Left lung (tissue), 10 donors: ENCODE measurements around the gene LAMA2. TPM values are rescaled to one million over a fixed set of nuclear protein-coding genes. Genes with fewer than 3 reads are reported as not detected.

Source experiments
- ATAC-seq: fragments of 200-7000 bp; cut with Tn5 transposase; one replicate; pipeline ENCODE4 v1.9.1; 2020; ENCODE audit warnings: moderate library complexity
- DNase-seq, 4 donors: peaks; one replicate each; pipeline ENCODE4 v3.0.0-alpha.2; 2013 to 2020
- H3K27ac ChIP-seq, 2 donors: fragments of 200-600 bp; sonication (generic) in 1 of 2; one replicate each; pipeline versions ENCODE4 v1.5.0 to v1.8.0; 2020 to 2021
- H3K27me3 ChIP-seq, 2 donors: fragments of 200-600 bp; sonication (generic) in 1 of 2; one replicate each; pipeline versions ENCODE4 v1.5.0 to v1.8.0; 2020 to 2021
- H3K36me3 ChIP-seq, 2 donors: fragments of 200-600 bp; sonication (generic) in 1 of 2; one replicate each; pipeline versions ENCODE4 v1.5.0 to v1.8.0; 2020 to 2021
- H3K4me1 ChIP-seq, 2 donors: fragments of 200-600 bp; one replicate each; pipeline ENCODE4 v1.8.0; 2021
- H3K4me3 ChIP-seq, 2 donors: fragments of 200-600 bp; sonication (generic) in 1 of 2; one replicate each; pipeline versions ENCODE4 v1.5.0 to v1.8.0; 2020 to 2021; ENCODE audit warnings: mild to moderate bottlenecking in 1 of 2
- H3K9me3 ChIP-seq, 2 donors: fragments of 200-600 bp; sonication (generic) in 1 of 2; one replicate each; pipeline versions ENCODE4 v1.5.0 to v1.8.0; 2020 to 2021
- CTCF ChIP-seq, 2 donors: fragments of 200-600 bp; sonication (generic) in 1 of 2; IDR thresholded peaks; one replicate each; pipeline versions ENCODE4 v1.5.0 to v1.8.0; 2021; ENCODE audit warnings: antibody characterized with exemption in 2 of 2
- intact Hi-C, 2 donors: fragments of 100-400 bp; cut with DNase I; formaldehyde crosslinking; loops; one replicate each; pipeline versions ENCODE4 v1.11.2 to v1.14.2; 2022
- polyA plus RNA-seq, 6 donors: library from polyadenylated mRNA; unstranded; fragments of 120-200 nt; gene quantifications; one replicate each; pipeline ENCODE4 v1.2.1, GENCODE V29; 2013; ENCODE audit not compliant: insufficient read length in 6 of 6
- total RNA-seq, 2 donors: library from RNA; stranded (reverse); fragmentation: NEBNext Ultra II Directional; extraction: Animal tissue kit (Norgen Biotek cat#: 25700); gene quantifications; one replicate each; pipeline ENCODE4 v1.2.1, GENCODE V29; 2021
- donor health status: DM: no; HTN: yes; CAD: no.
- donor health status: DM: no; HTN: no; CAD: no.

LAMA2 gene
- total and polyA plus RNA-seq, 8 donors = 32.7 to 91.7 (median 64.7) TPM

- Histone ChIP-seq H3K9me3 (no peaks in the 10 kb centered on the region), H3K4me1 (no peaks in the 10 kb centered on the region), H3K27me3 (no peaks in the 10 kb centered on the region), H3K36me3 (no peaks in the 10 kb centered on the region), H3K27ac (no peak overlapping the region), H3K4me3 (no peak overlapping the region)
- DNase-seq (no peak), ATAC-seq (no peak)
- no peak for TF ChIP-seq CTCF (IDR thresholded peaks at IDR 0.05)
- intact Hi-C loops = no loop called here
Measured at GRCh38 chr6:129200151-129200550, 317.2 kb downstream of the LAMA2 start.

- intact Hi-C loops = no loop called here
- no peak overlapping the region for H3K4me3 ChIP-seq
- DNase-seq = no peak
- no peak overlapping the region for H3K27ac ChIP-seq
- no peaks in the 10 kb centered on the region for H3K9me3 ChIP-seq
- no peaks in the 10 kb centered on the region for H3K27me3 ChIP-seq
- no peak for TF ChIP-seq CTCF (IDR thresholded peaks at IDR 0.05)
- no peak for ATAC-seq
- no peaks in the 10 kb centered on the region for H3K36me3 ChIP-seq
- H3K4me1 ChIP-seq = no peaks in the 10 kb centered on the region
Measured at GRCh38 chr6:129203190-129203900, 320.4 kb downstream of the LAMA2 start.

GRCh38 chr6:129206821-129207220 is 323.9 kb downstream of the LAMA2 start:
- intact Hi-C loops = no loop called here
- Histone ChIP-seq H3K36me3 (no peaks in the 10 kb centered on the region), H3K27me3 (no peaks in the 10 kb centered on the region), H3K9me3 (no peaks in the 10 kb centered on the region), H3K4me1 (no peaks in the 10 kb centered on the region), H3K27ac (no peak overlapping the region), H3K4me3 (no peak overlapping the region)
- TF ChIP-seq CTCF (IDR thresholded peaks at IDR 0.05) = no peak
- no peak for ATAC-seq
- no peak for DNase-seq

- no peak for TF ChIP-seq CTCF (IDR thresholded peaks at IDR 0.05)
- Histone ChIP-seq H3K27ac (no peak overlapping the region), H3K9me3 (no peaks in the 10 kb centered on the region), H3K4me1 (no peaks in the 10 kb centered on the region), H3K4me3 (no peak overlapping the region), H3K27me3 (no peaks in the 10 kb centered on the region), H3K36me3 (no peaks in the 10 kb centered on the region)
- intact Hi-C loops = no loop called here
- no peak for ATAC-seq
- no peak for DNase-seq
Measured at GRCh38 chr6:129207832-129208231, 324.9 kb downstream of the LAMA2 start.

GRCh38 chr6:129208415-129209034 is 325.6 kb downstream of the LAMA2 start:
- no peak overlapping the region for H3K4me3 ChIP-seq
- no peaks in the 10 kb centered on the region for H3K4me1 ChIP-seq
- no peak for TF ChIP-seq CTCF (IDR thresholded peaks at IDR 0.05)
- H3K36me3 ChIP-seq = no peaks in the 10 kb centered on the region
- no peaks in the 10 kb centered on the region for H3K9me3 ChIP-seq
- intact Hi-C loops = no loop called here
- no peaks in the 10 kb centered on the region for H3K27me3 ChIP-seq
- ATAC-seq (no peak), DNase-seq (no peak)
- no peak overlapping the region for H3K27ac ChIP-seq
